Subcutaneous adipose tissue (tissue), 4 donors: ENCODE measurements around the gene VPS37B. TPM values are rescaled to one million over a fixed set of nuclear protein-coding genes. Genes with fewer than 3 reads are reported as not detected.

Experiments used
- CTCF ChIP-seq: fragments of 450-650 bp; IDR thresholded peaks from one replicate; pipeline ENCODE4 v1.5.1; 2016; ENCODE audit warnings: low read depth, mild to moderate bottlenecking, control low read depth, antibody characterized with exemption, moderate library complexity
- total RNA-seq, 4 donors: library from RNA; depleted of rRNA; stranded (reverse); fragments of >200 nt; gene quantifications; one replicate each; pipeline ENCODE4 v1.1.0, GENCODE V29; 2016

The VPS37B gene
- total RNA-seq, 4 donors from 2014 or later, result 14.8 to 54.1 (median 16.8) TPM

- no peak for TF ChIP-seq CTCF
Observed at GRCh38 chr12:122860040-122860853, 35.7 kb downstream of the VPS37B start.

GRCh38 chr12:122859303-122860039, 36.5 kb downstream of the VPS37B start:
- TF ChIP-seq CTCF, result no peak

GRCh38 chr12:122858591-122859302, 37.2 kb downstream of the VPS37B start:
- TF ChIP-seq CTCF, result no peak

- no peak for TF ChIP-seq CTCF
Observed at GRCh38 chr12:122858171-122858570, 37.8 kb downstream of the VPS37B start.

GRCh38 chr12:122856999-122857671, 38.8 kb downstream of the VPS37B start:
- no peak for TF ChIP-seq CTCF

- no peak for TF ChIP-seq CTCF
Observed at GRCh38 chr12:122855928-122856831, 39.7 kb downstream of the VPS37B start.
